ENCODE data around the gene SNHG17. TPM values are rescaled to one million over a fixed set of nuclear protein-coding genes. Genes with fewer than 3 reads are reported as not detected.

The SNHG17 gene
- total and polyA plus RNA-seq, 9 of the 15 experiments (the other 6 are each of a cell fraction or from before 2014, with no cell fraction given), result 29.8 to 106 (median 57.7) TPM

- TF ChIP-seq RNF2 (IDR thresholded peaks at IDR 0.05) (peak; percentile 84), PCBP1 (IDR thresholded peaks at IDR 0.05; ENCODE audit: low read depth, low read length, poor library complexity, severe bottlenecking) (no peak), E2F8 (IDR thresholded peaks at IDR 0.05; ENCODE audit: low read depth, partially characterized antibody) (peak; percentile 84), NR4A1 (CRISPR knock-in tag; IDR thresholded peaks at IDR 0.05) (no peak), NR4A1 (tag; IDR thresholded peaks at IDR 0.05) (no peak), VEZF1 (CRISPR knock-in tag; IDR thresholded peaks at IDR 0.05) (peak; percentile 77), KLF6 (CRISPR knock-in tag; IDR thresholded peaks at IDR 0.05; ENCODE audit: borderline replicate concordance) (peak; percentile 31; the same call in 1 of the 2 replicates), ESRRA (IDR thresholded peaks at IDR 0.05; ENCODE audit: borderline replicate concordance, low read depth) (peak; percentile 85), RBM39 (optimal IDR thresholded peaks at IDR 0.05; ENCODE audit: low read depth, low read length) (no peak), PATZ1 (CRISPR knock-in tag; IDR thresholded peaks at IDR 0.05; ENCODE audit: borderline replicate concordance) (no peak), ZNF583 (CRISPR knock-in tag; IDR thresholded peaks at IDR 0.05) (no peak), OTX1 (CRISPR knock-in tag; IDR thresholded peaks at IDR 0.05) (no peak), XRCC5 (IDR thresholded peaks at IDR 0.05; ENCODE audit: low read depth, low read length) (peak; percentile 99), NFE2L1 (tag; IDR thresholded peaks at IDR 0.05; ENCODE audit: borderline replicate concordance, low read depth) (no peak), CEBPZ (IDR thresholded peaks at IDR 0.05; ENCODE audit: borderline replicate concordance, low read depth, low read length) (no peak), HIVEP1 (CRISPR knock-in tag; IDR thresholded peaks at IDR 0.05) (no peak), CTBP1 (IDR thresholded peaks at IDR 0.05; ENCODE audit: borderline replicate concordance) (peak; percentile 89)
These were observed 11.5 kb upstream of the SNHG17 start (continued) for GRCh38 chr20:38446441-38447209.

Measured in K562 (cell line).